Measurements from ENCODE around the gene MALT1. TPM values are rescaled to one million over a fixed set of nuclear protein-coding genes. Genes with fewer than 3 reads are reported as not detected.

The MALT1 gene
- total and polyA plus RNA-seq, 2 donors (not counting 1 experiment from before 2014, with no cell fraction given), result 18.0 to 25.5 TPM

- no peak overlapping the region for H3K4me2 ChIP-seq (ENCODE audit: extremely low read depth, insufficient read depth, low read length)
- TF ChIP-seq EZH2 (IDR thresholded peaks at IDR 0.05; ENCODE audit: low read length, missing control alignments), result no peak
- TF ChIP-seq CTCF (conservative IDR thresholded peaks at IDR 0.05 in 1 of 2, IDR thresholded peaks at IDR 0.05 in 1 of 2; ENCODE audit: low read depth in 1 of 2, low read length in 2 of 2), result no peak
- no peaks in the 10 kb centered on the region for H3K79me2 ChIP-seq (ENCODE audit: control insufficient read depth, insufficient read depth, low read length)
These were observed 56.7 kb downstream of the MALT1 start for GRCh38 chr18:58727776-58728500.

DNA sequence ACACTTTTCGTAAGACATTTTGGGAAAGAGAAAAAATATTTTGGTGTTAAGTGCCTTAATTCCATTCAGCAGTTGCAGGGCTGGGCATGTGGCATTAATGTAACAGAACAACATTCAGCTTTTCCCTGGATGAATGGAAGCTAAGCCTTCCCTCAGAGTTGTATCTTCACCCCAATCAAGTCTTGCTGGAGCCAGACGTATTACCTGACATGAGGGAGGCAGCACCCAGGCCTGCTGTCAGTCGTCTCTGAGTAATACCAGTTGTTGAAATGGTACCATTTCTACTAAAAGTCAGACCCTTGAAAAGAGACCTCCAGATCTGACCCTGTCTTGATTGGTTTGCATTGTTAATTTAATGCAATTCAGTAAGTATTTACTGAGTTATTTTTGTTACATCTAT is 57.5 kb downstream of the MALT1 start:
- TF ChIP-seq CTCF (conservative IDR thresholded peaks at IDR 0.05 in 1 of 2, IDR thresholded peaks at IDR 0.05 in 1 of 2; ENCODE audit: low read depth in 1 of 2, low read length in 2 of 2), result no peak
- no peak for TF ChIP-seq EZH2 (IDR thresholded peaks at IDR 0.05; ENCODE audit: low read length, missing control alignments)

More at GRCh38 chr18:58727776-58728500, 56.7 kb downstream of the MALT1 start:
- H3K4me1 ChIP-seq (ENCODE audit: control insufficient read depth, extremely low read depth, insufficient read depth, low read length), result no peaks in the 10 kb centered on the region
- no peaks in the 10 kb centered on the region for H3K9me3 ChIP-seq (ENCODE audit: control insufficient read depth, insufficient read depth, low read depth, low read length)
- H3K9ac ChIP-seq (ENCODE audit: insufficient read depth, low read length), result no peak overlapping the region
- H3K27ac ChIP-seq (ENCODE audit: insufficient read depth, low read length), result no peak overlapping the region
- H3K36me3 ChIP-seq (ENCODE audit: control insufficient read depth, insufficient read depth, low read length), result no peaks in the 10 kb centered on the region
- H2AFZ ChIP-seq (ENCODE audit: low read length), result no peak overlapping the region
- no peaks in the 10 kb centered on the region for H3K27me3 ChIP-seq (ENCODE audit: control insufficient read depth, insufficient read depth, low read length)
- no peak overlapping the region for H3K4me3 ChIP-seq (replicated peaks in 1 of 4; ENCODE audit: control extremely low read depth in 1 of 4, insufficient read depth in 1 of 4, low read depth in 3 of 4, low read length in 4 of 4)
- H4K20me1 ChIP-seq (ENCODE audit: control insufficient read depth, extremely low read depth, insufficient read depth, low read length), result no peaks in the 10 kb centered on the region
- peak; percentile 27 to 38 for DNase-seq (ENCODE audit: low read depth in 2 of 2)

DNA sequence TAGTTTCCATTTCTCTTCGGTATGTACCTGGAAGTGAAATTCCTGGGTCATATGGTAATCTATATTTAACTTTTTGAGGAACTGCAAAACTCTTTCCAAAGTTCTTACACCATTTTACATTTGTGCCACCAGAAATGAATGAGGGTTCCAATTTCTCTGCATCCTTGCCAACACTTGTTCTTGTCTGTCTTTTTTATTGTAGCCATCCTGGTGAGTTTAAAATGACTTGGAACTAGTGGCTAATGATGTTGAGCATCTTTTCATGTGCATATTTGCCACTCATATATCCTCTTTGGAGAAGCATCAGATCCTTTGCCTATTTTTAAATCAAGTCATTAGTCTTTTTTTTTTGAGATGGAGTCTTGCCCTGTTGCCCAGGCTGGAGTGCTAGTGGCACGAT is 59.4 kb downstream of the MALT1 start:
- no peaks in the 10 kb centered on the region for H3K27me3 ChIP-seq (ENCODE audit: control insufficient read depth, insufficient read depth, low read length)
- H3K4me2 ChIP-seq (ENCODE audit: extremely low read depth, insufficient read depth, low read length), result no peak overlapping the region
- H3K27ac ChIP-seq (ENCODE audit: insufficient read depth, low read length), result no peak overlapping the region
- H3K79me2 ChIP-seq (ENCODE audit: control insufficient read depth, insufficient read depth, low read length), result no peaks in the 10 kb centered on the region
- no peak overlapping the region for H2AFZ ChIP-seq (ENCODE audit: low read length)
- no peak overlapping the region for H3K4me3 ChIP-seq (replicated peaks in 1 of 4; ENCODE audit: control extremely low read depth in 1 of 4, insufficient read depth in 1 of 4, low read depth in 3 of 4, low read length in 4 of 4)
- H3K9ac ChIP-seq (ENCODE audit: insufficient read depth, low read length), result no peak overlapping the region
- no peak for DNase-seq (ENCODE audit: low read depth in 2 of 2)
- TF ChIP-seq EZH2 (IDR thresholded peaks at IDR 0.05; ENCODE audit: low read length, missing control alignments) (no peak), CTCF (conservative IDR thresholded peaks at IDR 0.05 in 1 of 2, IDR thresholded peaks at IDR 0.05 in 1 of 2; ENCODE audit: low read depth in 1 of 2, low read length in 2 of 2) (no peak)
- no peaks in the 10 kb centered on the region for H4K20me1 ChIP-seq (ENCODE audit: control insufficient read depth, extremely low read depth, insufficient read depth, low read length)
- H3K36me3 ChIP-seq (ENCODE audit: control insufficient read depth, insufficient read depth, low read length), result peaks cover 2% of the 10 kb centered on the region
- no peaks in the 10 kb centered on the region for H3K4me1 ChIP-seq (ENCODE audit: control insufficient read depth, extremely low read depth, insufficient read depth, low read length)
- H3K9me3 ChIP-seq (ENCODE audit: control insufficient read depth, insufficient read depth, low read depth, low read length), result no peaks in the 10 kb centered on the region

More for the DNA sequence above, 57.5 kb downstream of the MALT1 start:
- no peaks in the 10 kb centered on the region for H3K27me3 ChIP-seq (ENCODE audit: control insufficient read depth, insufficient read depth, low read length)
- no peaks in the 10 kb centered on the region for H3K36me3 ChIP-seq (ENCODE audit: control insufficient read depth, insufficient read depth, low read length)
- no peaks in the 10 kb centered on the region for H3K79me2 ChIP-seq (ENCODE audit: control insufficient read depth, insufficient read depth, low read length)
- no peak overlapping the region for H2AFZ ChIP-seq (ENCODE audit: low read length)
- no peaks in the 10 kb centered on the region for H4K20me1 ChIP-seq (ENCODE audit: control insufficient read depth, extremely low read depth, insufficient read depth, low read length)
- H3K4me3 ChIP-seq (replicated peaks in 1 of 4; ENCODE audit: control extremely low read depth in 1 of 4, insufficient read depth in 1 of 4, low read depth in 3 of 4, low read length in 4 of 4), result no peak overlapping the region
- H3K27ac ChIP-seq (ENCODE audit: insufficient read depth, low read length), result no peak overlapping the region
- DNase-seq (ENCODE audit: low read depth in 2 of 2), result no peak
- H3K4me2 ChIP-seq (ENCODE audit: extremely low read depth, insufficient read depth, low read length), result no peak overlapping the region
- H3K9ac ChIP-seq (ENCODE audit: insufficient read depth, low read length), result no peak overlapping the region
- no peaks in the 10 kb centered on the region for H3K4me1 ChIP-seq (ENCODE audit: control insufficient read depth, extremely low read depth, insufficient read depth, low read length)
- H3K9me3 ChIP-seq (ENCODE audit: control insufficient read depth, insufficient read depth, low read depth, low read length), result no peaks in the 10 kb centered on the region
